HG03135 (cell line): ENCODE results near the gene EVX2.

ENCODE experiments used
- ATAC-seq: cut with Tn5 transposase; IDR thresholded peaks from one replicate; pipeline ENCODE4 v1.9.1; 2021; ENCODE audit warnings: mild to moderate bottlenecking, moderate library complexity; ENCODE audit not compliant: unreplicated experiment

The EVX2 gene

DNA sequence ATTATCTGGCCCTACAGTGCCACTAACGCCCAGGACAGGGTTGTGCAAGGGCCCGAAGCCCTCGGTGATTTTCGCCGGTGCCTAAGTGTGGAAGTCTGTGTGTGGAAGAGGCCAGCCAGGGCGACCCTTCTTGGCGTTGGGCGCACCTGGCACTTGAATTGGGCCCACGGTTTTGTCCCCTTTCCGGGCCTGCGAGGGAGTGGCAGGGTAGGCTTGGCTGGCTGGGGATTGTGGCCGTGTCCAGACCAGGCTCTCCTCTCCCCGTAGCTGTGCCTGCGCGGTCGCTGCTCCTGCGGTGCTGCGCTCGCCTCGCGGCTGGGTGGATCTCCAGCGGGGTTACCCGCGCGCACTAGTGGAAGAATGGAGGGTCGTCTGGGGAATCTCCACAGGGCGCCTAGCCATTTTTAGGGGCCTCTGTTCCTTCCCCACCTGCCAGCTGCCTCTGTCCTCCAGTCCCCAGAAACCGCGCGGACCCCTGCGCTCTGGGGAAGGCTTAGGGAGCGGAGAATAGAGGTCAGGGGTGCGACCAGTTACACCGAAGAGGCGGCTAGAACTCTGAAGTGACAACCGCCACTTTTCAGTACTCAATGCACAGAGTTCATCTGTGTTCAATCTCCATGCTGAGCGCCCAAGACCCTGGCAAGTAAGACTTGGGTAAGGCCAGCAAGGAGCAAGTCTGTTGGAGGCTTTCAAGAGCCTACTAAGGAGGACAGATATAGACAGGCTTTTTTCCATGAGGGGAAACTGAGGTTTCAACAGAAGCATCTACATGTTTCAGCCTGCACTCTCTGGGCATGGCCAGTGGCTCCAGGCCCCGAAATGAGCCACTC, 16.0 kb downstream of the EVX2 start:
- no peak for ATAC-seq

DNA sequence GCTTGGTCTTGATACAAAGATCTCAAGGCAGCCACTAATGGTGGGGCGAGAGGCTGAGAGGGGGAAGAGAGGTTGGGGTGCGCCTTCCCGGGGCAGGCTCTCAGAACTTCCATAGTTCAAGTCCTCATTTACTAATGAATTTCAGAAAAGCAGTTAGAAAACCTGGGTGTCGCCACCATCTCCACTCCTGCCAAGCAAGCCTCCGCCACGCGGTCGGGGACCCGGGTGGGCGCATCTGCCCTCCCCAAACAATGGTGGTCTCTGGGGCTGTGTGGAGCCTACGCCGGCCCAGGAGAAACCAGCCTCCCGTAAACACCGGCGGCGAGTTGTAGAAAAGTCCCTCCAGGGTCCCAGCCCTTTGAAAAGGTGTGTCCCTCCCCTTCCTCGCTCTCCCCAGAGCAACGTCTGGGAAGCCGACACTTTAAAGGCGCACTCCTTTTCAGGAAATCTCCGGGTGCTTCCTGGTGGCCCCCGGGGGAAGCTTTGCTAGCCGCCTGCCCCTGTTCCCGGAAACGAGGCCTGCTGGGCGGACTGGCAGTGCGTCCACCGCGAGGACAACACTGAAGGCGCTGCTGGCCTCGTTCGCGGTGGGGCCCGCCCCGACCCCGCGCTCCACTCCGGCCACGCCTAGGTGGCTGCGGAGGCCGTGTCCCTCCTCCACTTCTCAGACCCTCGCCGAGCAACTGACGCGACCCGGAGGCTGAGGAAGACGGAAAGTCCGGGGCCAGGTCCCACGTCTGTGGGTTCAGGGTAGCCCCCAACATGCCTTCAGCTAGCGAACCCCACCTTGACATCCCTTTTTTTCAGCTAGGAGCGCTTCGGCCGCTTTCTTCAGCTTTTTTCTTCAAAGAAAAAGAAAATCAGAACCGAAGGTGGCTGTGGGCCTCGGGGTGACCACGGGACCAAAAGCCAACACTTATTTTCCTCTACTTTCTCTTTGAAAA, 16.8 kb downstream of the EVX2 start:
- ATAC-seq = no peak

DNA sequence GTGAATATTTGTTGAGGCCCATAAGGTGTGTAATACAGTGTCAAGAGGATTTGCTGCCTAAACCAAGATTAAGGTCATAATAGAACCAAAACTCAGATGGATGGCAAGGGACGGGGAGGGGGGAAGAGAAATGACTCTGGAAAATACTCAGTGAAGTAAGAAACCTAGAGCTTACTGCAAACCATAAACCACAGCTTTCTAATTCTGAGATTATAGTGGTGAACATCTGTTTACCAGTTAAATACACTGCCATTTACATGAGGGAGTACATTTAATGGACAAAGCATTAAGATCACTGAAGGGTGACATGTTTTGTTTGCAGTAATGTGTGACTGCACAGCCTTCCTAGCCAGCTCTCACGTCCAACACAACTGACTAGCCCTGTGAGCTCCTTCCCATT, 19.8 kb downstream of the EVX2 start:
- no peak for ATAC-seq

DNA sequence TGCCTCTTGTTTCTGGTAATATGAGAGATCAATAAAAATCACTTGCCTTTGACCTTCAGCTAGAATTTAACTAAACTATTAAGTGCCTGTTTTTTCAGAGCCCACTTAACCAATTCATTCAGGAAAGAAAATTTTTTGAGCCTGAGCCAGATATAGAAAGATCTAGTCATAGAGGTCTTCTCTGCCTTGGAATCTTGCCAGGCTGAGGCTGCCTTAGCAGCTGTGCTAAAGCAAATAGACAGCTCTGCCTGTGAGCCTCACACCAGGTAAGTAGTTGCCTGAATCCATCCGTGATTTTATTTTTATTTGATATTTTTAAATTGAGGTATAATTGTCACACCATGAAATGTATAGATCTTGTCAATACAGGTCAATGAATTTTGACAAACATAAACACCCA, 27.4 kb downstream of the EVX2 start:
- no peak for ATAC-seq

DNA sequence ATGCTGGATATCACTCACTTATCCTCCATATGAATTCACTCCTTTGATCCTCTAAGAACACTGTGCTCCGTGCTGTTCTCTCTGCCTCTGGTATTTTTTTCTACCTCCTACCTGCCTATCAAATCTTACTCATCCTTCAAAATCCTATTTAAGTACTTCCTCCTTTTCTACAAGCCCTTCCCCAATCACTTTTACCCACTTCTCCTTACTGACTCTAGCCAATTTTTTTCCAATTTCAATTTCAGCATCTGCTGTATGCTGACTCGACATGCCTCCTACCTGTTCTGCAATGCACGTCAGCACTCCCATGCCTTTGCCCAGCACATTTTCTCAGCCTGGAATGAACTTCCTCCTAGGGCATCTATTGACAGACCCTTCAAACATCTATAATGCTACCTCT, 44.4 kb downstream of the EVX2 start:
- no peak for ATAC-seq

DNA sequence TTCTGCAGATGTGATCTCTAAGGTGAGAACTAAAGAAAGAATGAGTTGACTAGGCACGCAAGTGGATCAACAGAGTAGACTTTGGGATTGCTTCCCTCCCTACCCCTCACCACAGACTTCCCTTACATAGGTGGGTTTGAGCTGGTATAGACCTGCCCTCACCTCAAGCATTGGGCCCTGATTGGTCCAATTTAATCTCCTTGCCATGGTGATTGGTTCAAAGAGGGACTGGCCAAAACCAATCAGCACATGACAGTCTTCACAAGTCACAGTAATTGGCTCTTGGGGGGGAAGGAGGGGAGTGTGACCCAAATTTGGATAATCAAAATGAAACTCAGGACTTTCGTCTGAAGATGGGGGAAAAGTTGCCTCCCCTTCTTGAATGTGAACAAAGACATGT, 45.1 kb downstream of the EVX2 start:
- no peak for ATAC-seq

DNA sequence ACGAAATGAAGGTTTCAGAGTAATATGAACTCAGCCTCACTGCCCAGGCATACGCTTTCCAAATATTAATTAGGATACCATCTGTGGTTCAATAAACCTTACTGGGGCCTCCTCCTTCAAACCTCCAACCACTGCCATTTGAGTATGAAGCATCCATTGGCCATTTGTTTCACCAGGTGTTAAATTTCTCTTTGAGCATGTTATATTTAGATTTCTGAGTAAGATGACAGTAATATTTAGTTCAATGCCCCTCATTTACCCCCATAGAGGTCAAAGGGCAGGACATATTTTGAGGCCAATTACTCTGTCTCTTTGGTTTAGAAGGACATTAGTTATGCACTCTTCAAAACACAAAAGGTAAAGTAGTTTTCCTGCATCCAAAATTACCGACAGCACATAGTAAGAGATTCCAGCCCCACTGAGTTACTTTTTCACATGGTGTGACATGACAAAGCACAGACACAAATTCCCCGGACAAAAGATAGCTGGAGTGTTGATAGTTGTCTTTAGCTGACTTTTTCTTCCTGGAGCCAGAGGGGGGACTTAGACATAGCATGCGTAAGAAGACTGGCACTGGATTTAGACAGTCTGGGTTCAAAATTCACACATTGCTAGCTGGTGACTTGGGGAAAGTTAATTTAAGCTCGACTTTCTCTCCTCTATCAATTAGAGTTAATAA, 48.6 kb downstream of the EVX2 start:
- ATAC-seq = no peak

DNA sequence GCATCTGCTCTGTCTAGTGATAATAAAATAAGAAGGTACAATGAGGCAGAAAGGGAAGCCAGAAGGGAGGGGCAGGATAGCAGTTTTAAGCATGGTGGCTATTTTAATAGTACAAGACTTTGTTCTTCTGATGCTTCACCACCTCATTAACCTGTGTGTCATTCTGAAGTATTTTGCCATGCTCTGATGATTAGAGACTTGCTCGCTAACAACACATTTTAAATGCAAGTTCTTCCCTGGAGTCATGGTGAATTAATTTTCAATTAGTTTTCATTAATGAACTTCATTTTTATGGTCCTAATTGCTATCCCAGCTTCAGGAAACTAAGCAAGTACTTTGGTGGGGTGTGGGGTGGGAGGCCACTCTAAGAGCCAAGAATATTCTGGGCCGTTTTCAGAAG, 56.0 kb downstream of the EVX2 start:
- ATAC-seq = no peak
